Measurements from ENCODE around the gene PCSK5.

DNA sequence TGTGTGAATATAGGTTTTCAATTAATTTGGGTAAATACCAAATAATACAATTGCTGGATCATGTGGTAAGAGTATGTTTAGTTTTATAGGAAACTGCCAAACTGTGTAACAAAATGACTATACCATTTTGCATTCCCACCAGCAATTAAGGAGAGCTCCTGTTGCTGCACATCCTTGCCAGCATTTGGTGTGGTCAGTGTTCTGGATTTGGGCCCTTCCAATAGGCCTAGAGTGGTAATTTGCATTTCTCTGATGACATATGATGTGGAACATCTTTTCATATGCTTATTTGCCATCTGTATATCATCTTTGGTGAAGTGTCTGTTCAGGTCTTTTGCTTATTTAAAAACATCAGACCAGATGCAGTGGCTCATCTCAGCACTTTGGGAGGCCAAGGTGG lies 515.4 kb downstream of the PCSK5 start:
- no peak for TF ChIP-seq CTCF (conservative IDR thresholded peaks at IDR 0.05; ENCODE audit: low read length)
- no peak for TF ChIP-seq EZH2phosphoT487 (IDR thresholded peaks at IDR 0.05; ENCODE audit: borderline replicate concordance, low read depth, low read length)

All from OCI-LY7 (cell line).